ENCODE measurements around the gene ATP5F1D.

Gene ATP5F1D

DNA sequence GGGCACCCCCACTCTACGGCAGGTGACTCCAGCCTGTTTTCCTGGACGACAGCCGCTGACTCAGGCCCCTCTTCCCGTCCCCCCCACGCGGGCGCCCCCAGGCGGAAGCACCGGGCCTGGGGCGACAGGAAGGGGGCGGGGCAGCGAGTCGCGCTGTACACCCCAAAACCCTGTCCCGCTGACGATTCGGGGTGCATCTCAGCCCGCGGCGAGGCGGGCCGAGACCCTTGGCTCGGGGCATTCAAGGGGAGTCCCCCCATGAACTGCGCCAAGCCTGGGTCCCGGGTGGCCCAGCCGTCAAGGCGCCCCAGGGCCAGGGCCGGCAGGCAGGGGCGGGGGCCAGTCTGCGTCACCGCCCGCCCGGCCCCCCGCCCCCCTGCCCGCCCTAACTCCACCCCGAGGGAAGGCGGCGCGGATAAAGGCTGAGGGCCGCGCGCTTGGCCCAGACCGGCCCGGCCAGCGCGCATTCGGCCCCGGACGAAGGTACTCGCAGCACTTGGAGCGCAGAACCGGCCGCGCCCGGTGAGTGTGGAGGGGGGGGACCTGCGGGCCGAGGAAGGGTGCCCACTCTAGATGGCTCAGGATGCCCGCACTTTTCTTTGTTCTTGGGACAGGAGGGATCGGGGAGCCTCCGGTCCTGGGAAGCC is 6.7 kb downstream of the ATP5F1D start, which contains the start of gene MIDN:
TSS of gene MIDN (plus strand) at position 445 of the 647 bp plus-strand sequence. CDS start 1,714 bp downstream, outside the sequence.
- DNase-seq (ENCODE audit: low read depth), result peak; percentile 76

GRCh38 chr19:1248786-1249297 is 7.3 kb downstream of the ATP5F1D start:
- peak; percentile 80 for DNase-seq (ENCODE audit: low read depth)

DNA sequence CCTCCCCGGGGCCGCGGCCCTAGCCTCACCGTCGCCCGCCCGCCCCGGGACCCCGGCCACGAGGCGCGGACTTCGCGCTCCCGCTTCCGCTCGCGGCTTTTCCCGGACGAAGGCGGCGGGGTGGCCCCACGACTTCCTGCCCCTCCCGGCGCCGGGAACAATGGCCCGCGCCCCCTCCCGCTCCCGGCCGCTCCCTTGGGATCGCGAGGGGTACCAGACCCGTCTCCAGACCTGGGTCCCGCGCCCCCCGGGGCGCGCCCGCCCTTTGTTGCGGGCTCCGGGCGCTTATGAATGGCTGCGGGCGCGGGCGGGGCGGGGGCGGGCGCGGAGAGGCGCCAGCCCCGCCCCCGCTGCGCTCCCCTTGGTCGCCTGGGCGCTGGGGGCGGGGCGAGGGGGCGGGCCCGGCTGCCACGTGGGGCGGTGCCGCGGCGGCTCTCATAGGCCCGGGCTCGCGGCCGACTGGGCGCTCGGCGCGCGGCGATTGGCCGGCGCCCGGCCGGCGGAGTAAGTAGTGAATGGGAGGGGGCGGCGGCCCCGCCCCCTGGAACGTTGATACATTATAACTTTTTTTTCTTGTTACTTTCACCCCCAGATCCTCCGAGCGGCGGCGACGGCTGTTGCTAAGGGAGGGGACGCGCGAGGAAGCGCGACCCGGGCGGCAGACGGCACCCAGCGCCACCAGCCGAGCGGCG is 7.9 kb downstream of the ATP5F1D start:
- DNase-seq (ENCODE audit: low read depth), result peak; percentile 87

- DNase-seq (ENCODE audit: low read depth), result no peak
Measured at GRCh38 chr19:1249990-1250436, 8.5 kb downstream of the ATP5F1D start.

DNA sequence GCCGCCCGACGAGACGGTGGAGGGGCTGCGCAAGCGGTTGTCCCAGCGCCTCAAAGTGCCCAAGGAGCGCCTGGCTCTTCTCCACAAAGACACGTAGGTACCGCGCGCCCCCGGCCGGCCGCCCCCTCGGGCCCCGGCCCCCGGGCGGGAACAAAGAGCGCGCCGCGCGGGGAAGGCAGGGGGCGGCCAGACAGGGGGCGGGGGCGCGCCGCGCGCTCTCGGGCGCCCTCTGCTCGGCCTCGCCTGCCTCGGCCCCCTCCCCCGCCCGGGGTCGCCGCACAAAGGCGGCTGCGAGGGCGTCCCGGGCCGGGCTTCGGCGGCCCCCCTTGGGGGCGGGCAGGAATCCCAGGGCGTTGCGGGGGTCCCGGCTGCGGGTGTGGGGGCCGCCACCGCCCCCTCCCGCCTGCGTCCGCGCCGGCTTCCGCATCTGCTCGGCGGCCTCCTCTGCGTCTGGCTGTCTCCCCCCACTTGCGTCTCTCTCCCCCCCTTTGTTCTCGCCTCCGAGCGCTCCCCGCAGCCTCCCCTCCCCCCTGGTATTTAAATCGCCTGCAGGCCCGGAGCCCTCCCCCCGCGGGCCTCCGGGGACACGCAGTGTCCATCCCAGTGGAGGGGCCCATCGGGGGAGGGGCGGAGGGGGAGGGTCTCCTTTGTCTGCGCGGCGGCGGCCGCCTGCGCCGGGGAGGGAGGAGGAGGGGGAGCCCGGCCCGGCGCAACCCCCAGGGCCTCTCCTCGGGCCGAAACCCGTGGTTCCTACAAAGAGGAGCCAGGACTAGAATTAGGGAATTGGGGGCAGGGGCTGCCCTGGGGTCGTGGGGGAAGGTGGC is 9.1 kb downstream of the ATP5F1D start:
- DNase-seq (ENCODE audit: low read depth), result peak; percentile 58

GRCh38 chr19:1251330-1252220 is 10.0 kb downstream of the ATP5F1D start:
- DNase-seq (ENCODE audit: low read depth), result no peak

- DNase-seq (ENCODE audit: low read depth), result no peak
Measured at GRCh38 chr19:1252221-1252820, 10.8 kb downstream of the ATP5F1D start.

DNA sequence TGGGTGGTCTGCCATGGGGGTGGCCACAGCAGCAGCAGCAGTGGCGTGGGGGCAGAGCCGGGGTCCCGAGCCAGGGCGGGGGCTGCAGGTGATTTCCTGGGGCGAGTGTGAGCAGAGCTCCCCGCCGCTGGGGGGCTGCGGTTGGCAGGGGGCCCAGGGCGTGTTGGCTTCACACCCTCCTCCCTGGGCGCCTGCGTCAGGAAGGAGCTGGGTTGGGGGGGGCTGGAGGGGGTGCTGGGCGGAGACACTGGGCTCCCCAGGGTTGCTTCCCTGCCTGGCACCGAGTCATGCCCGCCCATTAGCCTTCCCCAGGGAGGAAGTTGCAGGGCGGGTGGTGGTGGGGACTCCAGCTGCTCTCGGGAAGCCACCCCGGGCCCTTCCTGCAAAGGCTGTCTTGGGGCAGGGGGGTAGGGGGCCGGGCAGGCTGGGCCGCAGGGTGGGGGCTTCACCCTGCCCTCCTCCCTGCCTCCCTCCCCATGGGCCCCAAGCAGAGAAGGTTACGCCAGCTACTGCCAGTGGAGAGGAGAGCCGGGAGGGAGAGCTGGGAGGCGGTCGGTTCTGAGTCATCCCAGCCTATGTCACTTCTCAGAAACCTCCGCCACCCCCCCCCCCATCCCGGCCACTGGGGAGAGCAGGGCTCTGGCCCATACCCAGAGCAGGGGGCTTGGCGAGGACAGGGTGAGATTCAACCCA is 11.4 kb downstream of the ATP5F1D start:
- DNase-seq (ENCODE audit: low read depth), result peak; percentile 72

GRCh38 chr19:1253514-1254080 is 12.0 kb downstream of the ATP5F1D start:
- no peak for DNase-seq (ENCODE audit: low read depth)

DNA sequence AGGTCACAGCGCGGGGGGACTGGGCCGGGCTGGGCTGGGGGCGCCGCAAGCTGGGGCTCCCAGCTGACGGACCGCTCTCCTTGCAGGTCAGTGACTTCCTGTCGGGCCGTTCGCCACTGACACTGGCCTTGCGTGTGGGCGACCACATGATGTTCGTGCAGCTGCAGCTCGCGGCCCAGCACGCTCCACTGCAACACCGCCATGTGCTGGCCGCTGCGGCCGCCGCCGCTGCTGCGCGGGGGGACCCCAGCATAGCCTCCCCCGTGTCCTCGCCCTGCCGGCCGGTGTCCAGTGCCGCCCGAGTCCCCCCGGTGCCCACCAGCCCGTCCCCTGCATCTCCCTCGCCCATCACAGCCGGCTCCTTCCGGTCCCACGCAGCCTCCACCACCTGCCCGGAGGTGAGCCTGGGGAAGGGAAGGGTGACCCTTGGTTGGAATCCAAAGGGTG is 12.6 kb downstream of the ATP5F1D start:
- DNase-seq (ENCODE audit: low read depth), result no peak

GRCh38 chr19:1254530-1255185 is 13.1 kb downstream of the ATP5F1D start:
- no peak for DNase-seq (ENCODE audit: low read depth)

GRCh38 chr19:1255186-1256161 is 13.9 kb downstream of the ATP5F1D start:
- no peak for DNase-seq (ENCODE audit: low read depth)

GRCh38 chr19:1256646-1257474 is 15.3 kb downstream of the ATP5F1D start:
- no peak for DNase-seq (ENCODE audit: low read depth)

DNA sequence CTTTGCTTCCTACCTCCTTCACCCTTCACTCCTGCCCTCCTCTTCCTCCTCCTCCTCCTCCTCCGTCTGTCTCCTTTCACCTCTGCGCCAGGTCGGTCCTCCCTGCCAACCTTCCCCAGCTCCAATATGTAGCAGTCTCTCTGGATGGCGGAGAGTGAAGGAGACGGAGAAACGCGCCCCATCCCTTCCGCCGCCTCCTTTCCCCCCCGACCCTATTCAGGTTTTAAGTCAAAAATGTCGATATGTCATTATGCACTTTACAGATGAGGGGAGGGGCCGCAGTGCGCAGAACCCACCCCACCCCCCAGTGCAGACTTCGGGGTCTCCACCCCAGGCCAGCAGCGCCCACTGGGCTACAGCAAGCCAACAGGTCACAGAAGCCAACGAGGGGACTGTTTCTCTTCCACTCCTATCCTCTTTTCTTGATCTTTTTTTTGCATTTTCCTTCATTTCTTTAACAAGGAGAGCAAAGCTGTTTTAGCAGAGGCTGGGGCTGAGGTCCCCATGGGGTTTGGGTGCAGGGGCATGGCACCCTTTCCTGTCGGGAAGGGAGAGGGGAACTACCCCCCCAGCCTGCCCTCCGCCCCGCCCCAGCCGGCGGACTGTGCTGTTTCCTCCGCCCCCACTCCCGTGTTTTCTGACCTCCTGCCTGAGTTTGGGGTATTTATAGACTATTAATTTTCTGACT is 16.1 kb downstream of the ATP5F1D start:
- no peak for DNase-seq (ENCODE audit: low read depth)

GRCh38 chr19:1258163-1258492 is 16.6 kb downstream of the ATP5F1D start:
- DNase-seq (ENCODE audit: low read depth), result no peak

DNA sequence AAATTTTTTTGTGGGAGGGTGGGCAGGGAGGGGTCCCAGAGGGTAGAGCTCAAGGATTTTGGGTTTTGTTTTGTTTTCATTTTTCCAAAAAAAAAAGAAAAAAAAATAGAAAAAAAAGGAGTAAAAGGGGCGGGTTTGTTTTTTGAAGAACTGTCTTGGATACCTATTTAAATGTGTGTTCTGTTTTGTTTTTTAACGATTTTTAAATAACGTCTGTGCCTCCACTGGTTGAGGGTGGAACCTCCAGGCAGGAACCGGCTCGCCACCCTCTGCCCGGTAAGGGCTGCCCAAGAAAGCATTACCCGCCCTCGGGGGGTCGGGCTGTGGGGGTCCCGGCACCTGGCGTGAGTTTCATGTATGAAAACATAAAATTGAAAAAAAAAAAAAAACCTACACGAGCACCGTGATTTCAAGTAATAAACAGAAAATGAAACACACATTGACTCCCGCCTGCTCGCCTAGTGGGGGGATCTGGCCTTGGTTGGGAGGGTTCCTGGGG is 17.2 kb downstream of the ATP5F1D start:
- no peak for DNase-seq (ENCODE audit: low read depth)

Data from T-helper 22 cell (primary cell).